Activated naive CD8-positive, alpha-beta T cell treated with anti-CD3 and anti-CD28 coated beads, Interleukin-2, amount 50 U/mL, for 16 hours (primary cell): ENCODE data around the gene CREBL2.

Experiments used
- DNase-seq: peaks from one replicate; pipeline ENCODE4 v3.0.0-alpha.2; 2020; ENCODE audit warnings: low read depth, low spot score

Gene CREBL2

DNA sequence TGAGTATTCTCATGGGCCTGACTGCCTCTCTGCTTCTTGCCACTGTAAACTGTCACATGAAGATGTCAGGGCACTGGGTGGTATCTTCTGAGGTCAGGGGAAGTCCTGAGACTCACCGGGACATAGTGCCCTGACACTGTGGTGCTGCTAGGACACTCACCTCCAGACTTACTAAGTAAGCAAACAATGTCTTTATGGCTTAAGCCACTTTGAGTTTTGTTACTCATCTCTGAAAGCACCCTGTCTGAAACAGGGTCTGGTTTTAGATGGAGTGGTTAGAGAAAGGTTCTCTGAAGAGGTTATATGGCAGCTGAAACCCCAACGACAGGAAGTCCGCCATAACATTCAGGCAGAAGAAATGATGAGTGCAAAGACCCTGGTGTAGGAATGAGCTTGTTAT lies 61.6 kb downstream of the CREBL2 start:
- DNase-seq: no peak

GRCh38 chr12:12676605-12677004 lies 64.9 kb downstream of the CREBL2 start:
- no peak for DNase-seq

DNA sequence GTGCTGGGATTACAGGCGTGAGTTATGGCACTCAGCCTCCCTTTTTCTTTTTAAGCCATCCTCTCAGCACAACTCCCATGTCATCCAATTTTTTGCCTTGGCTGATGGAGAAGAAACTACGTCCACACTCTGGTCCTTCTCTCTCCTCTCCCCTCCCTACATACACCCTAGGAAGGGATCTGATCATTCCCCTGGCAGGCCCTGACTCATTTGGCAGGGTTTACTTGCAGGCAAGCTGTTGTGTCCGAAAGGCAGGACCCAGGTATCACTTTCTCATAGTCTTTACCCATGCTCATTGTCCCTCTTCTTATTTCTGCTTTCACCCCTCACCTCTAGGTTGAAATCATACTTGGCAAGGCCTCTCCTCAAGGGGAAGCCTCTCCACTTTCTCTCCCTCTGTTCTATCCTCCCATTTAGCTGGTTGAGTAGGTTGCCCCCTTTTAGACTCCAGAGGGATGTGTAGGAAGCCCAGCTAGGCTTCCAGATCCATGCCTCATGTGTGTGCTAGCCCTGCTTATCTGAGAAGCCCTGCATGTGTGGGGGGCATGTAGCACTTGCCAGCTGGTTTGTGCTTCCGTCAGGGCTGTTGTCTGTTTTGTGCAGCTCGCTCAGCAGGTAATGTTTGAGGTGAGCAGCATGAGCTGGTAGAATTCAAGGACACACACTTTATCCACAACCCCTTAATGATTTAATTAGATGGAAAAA lies 69.5 kb downstream of the CREBL2 start:
- DNase-seq: no peak

DNA sequence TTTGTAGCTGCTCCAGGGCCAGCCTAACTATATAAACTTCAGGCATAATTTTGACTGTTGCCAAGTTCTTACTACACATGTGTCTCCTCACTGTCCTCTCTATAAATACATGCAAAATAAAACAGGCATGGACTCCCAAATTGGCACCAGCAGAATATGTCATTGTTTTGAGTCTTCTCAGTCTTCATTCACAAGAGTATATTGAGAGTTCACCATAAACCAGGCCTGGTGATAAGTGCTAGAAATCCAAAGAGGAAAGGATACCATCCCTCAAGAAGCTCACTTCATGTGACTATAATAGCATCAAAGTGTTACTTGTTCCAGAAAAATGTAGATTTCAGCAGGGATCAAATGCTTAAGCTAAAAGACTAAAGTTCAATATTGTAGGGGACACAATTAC lies 70.6 kb downstream of the CREBL2 start:
- no peak for DNase-seq

DNA sequence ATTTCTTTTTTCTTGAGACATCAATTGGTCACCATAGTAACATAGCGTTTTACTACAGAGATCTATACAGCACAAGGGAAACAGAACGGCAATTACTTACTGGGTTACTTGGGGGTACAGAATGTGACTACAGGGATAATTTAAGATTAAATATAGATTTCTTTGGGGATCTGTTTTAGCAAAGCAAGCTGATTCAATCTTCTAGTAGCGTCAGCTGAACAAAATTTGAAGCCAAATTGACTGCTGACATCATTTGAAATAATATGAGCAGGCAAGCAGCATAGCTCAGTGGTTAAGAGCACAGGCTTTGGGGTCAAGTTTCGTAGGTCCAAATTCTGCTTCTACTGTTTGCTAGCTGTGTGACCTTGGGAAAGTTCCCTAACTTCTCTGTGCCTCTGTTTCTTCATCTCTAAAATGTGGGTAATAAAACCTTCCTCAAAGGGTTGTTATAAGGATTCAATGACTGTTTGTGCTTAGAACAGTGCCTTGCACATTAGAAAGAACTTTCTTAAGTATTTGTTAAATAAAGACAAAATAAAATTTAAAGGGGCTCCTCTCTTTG lies 71.5 kb downstream of the CREBL2 start:
- DNase-seq: no peak

- no peak for DNase-seq
Measured at GRCh38 chr12:12683725-12684124, 72.0 kb downstream of the CREBL2 start.

- no peak for DNase-seq
Measured at GRCh38 chr12:12684375-12685106, 72.9 kb downstream of the CREBL2 start.

GRCh38 chr12:12685305-12685704 lies 73.6 kb downstream of the CREBL2 start:
- no peak for DNase-seq

GRCh38 chr12:12686472-12686871 lies 74.8 kb downstream of the CREBL2 start:
- DNase-seq: no peak

DNA sequence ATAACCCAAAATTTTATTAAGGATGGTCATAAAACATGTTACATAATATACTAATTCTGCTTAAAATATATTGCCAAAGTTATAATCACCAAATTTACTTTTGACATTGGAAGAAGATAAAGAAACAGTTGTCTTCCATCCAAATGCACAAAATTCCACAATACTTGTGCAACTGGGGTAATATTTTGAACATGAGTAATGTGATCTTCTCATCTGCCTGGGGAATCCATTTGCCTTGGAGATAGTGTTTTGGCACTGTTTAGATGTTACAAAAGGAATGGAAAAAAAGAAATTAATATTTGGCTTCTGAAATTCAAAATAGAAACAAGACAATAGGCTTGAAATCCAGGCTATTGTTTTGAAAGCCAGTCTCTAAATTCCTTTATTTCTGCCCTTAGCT lies 75.2 kb downstream of the CREBL2 start:
- DNase-seq: no peak

DNA sequence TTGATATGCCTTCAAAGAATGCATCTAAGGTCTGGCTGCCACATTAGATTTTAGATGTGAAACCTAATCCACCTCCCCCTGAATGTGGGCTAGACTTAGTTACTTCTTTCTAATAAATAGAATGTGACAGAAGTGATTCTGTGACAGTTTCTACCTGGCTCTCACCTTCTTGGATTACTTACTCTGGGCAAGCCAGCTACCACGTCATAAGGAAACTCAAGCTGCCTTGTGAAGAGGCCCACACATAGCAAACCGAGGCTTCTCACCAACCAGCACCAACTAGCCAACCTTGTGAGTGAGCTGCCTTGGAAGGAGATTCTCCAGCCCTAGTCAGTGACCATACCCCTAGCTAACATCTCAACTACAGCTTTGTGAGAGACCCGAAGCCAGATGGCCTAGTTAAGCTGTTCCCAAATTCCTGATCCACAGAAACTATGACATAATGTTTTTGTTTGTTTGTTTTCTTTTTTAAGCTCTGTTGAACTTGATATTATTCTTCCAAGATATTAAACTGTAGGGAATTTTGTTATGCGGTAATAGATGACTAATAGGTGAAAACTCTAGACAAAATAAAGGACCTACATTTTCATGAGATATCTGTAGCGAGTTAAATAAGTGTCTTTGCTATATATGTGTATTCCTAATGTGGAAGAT lies 78.1 kb downstream of the CREBL2 start:
- DNase-seq: no peak

DNA sequence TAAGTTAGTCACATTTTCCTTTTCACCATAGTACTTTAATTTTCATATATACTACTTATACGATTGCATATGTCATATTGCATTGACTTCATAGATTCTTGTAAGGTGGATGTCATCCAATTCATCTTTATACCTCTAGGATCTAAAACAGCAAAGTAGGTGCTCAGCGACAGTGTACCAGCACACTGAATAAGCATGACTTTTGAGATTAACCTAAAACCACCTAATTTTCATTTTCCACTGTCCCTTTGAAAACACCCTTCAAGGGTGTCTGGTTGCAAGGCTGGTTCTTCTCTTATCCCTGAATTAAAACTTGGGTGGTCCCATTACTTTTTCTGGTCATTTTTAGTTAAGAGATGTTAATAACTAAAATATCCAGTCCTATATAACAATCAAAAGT lies 79.9 kb downstream of the CREBL2 start:
- DNase-seq: no peak

DNA sequence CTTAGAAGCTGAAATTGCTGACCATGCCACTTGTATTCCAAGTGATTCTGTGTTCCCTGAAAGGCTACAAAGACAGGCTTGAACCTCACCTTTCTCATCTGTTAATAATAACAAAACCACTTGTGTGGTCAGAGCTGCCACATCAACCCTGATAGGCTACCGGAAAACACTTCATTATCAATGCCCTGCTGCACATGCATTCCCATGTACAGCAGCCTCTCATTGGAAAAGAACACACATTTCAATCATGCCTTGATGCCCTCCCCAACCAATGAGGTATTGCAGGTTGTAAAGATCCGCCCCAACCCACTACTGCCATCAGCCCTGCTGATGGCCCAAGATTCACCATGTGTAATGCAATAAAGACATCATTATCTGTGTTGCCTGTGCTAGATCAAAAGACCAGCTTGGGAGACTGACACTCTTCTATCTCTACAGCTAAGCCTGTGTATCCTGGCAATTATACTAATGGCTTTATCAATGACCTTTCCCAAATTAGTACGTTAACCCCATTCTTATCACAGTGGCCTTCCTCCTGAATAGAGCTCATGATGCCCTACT lies 81.5 kb downstream of the CREBL2 start:
- DNase-seq: no peak
